GM19452 (cell line): ENCODE measurements around the gene IL17RA.
"Not testable (repeated sequence)": the region's sequence is repeated elsewhere in the genome, so short reads cannot be mapped to it uniquely, and the experiment has no call there.

ENCODE experiments used
- ATAC-seq: cut with Tn5 transposase; IDR thresholded peaks from one replicate; pipeline ENCODE4 v1.9.1; 2021; ENCODE audit not compliant: unreplicated experiment

IL17RA gene

GRCh38 chr22:17120281-17120680, 35.5 kb downstream of the IL17RA start:
- ATAC-seq: no peak

DNA sequence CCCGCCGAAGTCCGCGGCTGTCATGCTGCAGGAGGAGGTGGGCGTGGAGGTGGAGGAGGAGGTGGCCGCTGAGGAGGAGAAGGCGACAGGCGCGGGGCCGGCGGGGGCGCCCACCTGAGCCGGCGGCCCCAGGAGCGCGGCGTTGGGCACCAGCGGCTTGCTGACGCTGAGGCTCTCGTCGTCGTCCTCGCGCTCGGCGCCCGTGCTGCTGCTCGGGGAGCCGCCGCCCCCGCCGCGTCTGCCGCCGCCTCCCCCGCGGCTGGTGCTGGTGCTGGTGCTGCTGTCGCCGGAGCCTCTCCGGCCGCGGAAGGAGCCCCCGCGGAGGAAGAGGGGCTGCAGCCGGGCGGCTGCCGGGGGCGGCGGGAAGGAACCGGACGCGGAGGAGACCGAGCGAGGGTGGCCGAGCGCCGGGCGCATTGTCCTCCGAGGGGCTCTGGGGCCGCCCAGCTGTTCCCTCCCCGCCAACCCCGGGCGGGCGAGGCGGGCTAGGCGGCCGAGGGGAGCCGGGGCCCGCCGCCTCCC, 36.0 kb downstream of the IL17RA start:
- no peak for ATAC-seq

GRCh38 chr22:17121233-17122195, 36.7 kb downstream of the IL17RA start, which contains the start of gene TMEM121B:
TSS of gene TMEM121B (minus strand) at chr22:17121360. CDS start at chr22:17121127, 233 bp downstream.
- no peak for ATAC-seq

- no peak for ATAC-seq
Observed at GRCh38 chr22:17130199-17130598, 45.4 kb downstream of the IL17RA start.

GRCh38 chr22:17131686-17132085, 46.9 kb downstream of the IL17RA start:
- ATAC-seq: no peak

DNA sequence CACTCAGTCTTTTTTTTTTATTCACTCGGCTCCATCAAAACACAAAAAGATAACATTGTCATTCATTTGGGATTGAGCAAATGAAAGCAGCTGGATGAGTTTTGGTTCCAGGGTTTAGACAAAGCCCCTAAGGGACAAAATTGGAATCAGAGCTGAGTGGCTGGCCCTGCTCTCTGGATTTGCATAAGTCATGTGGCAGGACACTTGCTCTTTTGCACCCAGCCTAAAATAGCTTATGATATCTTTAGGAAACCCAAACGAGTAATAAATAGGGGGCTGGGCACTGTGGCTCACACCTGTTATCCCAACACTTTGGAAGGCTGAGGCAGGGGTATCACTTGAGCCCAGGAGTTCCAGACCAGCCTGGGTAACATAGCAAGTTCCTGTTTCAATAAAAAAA, 47.3 kb downstream of the IL17RA start:
- ATAC-seq: no peak

DNA sequence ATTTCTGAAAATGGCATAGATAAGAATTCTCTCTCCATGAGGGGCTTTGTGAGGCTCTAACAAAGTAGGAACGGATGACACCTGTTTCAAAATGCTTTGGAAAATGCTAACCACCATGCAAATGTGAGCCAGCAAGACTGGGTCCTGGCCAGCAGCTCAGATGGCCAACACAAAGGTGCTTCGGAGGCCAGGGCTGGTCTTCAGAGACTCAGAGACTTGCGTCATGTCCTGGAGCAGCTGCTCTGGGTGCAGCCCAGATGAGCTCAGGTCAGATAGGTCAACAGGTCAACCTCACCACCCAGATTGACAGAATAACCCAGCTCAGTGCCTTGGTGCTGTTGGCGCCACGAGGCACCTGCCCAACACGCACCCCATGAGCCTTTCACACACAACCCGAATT, 48.3 kb downstream of the IL17RA start:
- no peak for ATAC-seq

GRCh38 chr22:17135153-17135760, 50.5 kb downstream of the IL17RA start:
- ATAC-seq: no peak

DNA sequence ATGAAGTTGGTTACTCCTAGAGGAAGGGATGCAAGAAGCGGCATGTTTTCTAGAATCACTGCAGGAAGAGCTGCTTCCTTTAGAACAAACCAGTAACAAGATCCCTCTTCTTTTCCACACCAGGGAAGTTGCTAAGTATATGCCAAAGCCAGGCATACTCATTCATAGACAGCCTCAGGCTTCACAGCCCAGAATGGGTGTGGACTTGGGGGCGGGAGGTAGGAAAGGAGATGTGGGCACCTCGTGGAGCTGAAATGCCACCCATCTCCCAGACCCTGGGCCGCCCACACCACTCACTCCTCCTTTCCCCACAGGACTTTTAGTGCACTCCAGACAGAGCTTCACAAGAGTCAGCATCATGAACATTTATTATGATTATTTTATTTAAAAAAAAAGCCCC, 52.4 kb downstream of the IL17RA start:
- no peak for ATAC-seq

- ATAC-seq: no peak
Observed at GRCh38 chr22:17137861-17138425, 53.1 kb downstream of the IL17RA start.

GRCh38 chr22:17138513-17138912, 53.7 kb downstream of the IL17RA start:
- ATAC-seq: no peak

DNA sequence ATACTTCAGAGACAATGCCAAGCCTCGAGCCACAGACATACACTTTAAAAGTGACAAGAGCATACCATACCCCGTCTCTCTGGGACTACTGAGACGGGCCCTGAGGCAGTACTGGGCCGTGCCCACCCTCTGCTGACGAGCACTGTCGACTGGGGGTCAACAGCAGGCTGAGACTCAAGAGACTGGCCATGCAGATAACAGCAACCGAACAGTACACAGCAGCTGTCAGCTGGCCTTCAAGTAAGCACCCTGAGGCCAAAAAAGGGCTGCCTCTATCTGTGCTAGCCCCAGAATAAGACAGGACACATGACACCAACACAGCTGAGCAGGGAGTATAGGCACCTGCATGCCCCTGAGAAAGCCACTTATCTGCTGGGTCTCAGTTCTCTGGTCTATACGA, 55.2 kb downstream of the IL17RA start:
- ATAC-seq: no peak

- no peak for ATAC-seq
Observed at GRCh38 chr22:17140826-17141766, 56.3 kb downstream of the IL17RA start.

- no peak for ATAC-seq
Observed at GRCh38 chr22:17143101-17143500, 58.3 kb downstream of the IL17RA start.

- ATAC-seq: no peak
Observed at GRCh38 chr22:17143826-17144225, 59.0 kb downstream of the IL17RA start.

DNA sequence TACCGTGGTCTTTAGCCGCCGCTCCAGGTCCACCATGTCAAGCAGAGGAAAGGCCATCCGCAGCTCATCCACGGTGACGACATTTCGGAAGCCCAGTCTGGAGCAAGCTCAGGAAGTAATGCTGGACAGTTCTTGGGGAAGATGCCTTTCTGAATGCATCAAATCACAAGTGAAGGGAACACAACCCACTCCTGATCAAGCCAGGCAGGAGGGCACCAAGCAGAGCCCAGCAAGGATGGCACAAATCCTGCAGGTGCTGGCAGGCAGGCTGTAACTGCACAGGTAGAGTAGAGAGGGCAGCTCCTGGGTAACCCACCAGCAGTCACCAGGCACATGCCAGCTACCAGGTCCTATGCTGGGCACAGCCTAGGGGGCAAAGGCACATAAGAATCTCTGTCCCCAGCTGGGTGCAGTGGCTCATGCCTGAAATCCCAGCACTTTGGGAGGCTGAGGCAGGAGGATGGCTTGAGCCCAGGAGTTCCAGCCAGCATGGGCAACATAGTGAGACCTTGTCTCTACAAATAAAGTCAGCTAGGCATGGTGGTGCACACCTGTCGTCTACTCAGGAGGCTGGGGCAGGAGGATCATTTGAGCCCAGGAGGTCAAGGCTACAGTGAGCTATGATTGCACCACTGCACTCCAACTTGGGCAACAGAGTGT, 60.4 kb downstream of the IL17RA start:
- ATAC-seq: no peak

DNA sequence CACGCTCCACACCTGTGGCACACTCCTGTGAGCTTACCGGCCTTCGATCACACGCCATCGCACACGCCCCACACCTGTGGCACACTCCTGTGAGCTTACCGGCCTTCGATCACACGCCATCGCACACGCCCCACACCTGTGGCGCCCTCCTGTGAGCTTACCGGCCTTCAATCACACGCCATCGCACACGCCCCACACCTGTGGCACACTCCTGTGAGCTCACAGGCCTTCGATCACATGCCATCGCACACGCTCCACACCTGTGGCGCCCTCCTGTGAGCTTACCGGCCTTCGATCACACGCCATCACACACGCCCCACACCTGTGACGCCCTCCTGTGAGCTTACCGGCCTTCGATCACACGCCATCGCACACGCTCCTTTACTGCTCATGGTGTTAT, 62.7 kb downstream of the IL17RA start:
- ATAC-seq: not testable (repeated sequence)

DNA sequence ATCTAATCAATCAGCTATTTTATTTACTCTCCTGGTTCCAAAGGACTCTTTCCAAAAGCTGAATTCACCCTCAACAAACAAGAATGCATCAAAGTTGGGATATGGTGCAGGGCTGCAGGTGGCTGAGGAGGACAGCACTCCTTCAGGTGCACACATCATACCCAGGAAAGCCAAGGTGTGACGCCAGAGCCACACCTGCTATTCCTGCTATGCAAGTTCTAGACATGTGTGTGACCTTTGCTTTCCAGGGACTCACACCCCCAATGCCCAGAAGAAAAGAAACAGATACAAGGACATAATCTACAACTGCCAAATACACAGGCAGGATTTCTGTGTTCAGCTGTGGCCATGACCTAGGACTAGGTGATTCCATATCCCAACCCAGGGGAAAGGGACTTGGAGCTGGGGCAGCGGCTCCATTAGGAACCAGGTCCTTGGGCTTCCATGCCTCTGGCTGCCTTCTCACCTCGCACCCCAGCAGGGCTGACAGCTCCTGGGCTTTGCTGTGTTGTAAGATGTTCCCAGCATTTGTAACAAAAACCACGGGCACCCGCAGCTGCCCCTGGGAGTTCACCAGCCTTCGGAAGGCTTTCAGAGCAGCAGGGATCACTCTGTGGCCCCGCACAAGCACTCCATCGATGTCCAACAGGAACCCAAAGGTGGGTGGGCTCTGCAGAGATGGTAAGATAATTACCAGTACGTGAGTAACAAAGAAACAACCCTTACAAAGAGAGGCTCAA, 64.4 kb downstream of the IL17RA start:
- ATAC-seq: no peak

- no peak for ATAC-seq
Observed at GRCh38 chr22:17152340-17152739, 67.5 kb downstream of the IL17RA start.
